Ovary (tissue), 9 donors: ENCODE data around the gene TOM1L2. TPM values are rescaled to one million over a fixed set of nuclear protein-coding genes. Genes with fewer than 3 reads are reported as not detected.

Experiments
- DNase-seq, 5 donors: peaks; one replicate each; pipeline ENCODE4 v3.0.0-alpha.2; 2019 to 2020
- H3K27ac ChIP-seq, 2 donors: fragments of 200-600 bp; one replicate each; pipeline versions ENCODE4 v1.5.1 to v1.8.0; 2019 to 2022
- H3K27me3 ChIP-seq: fragments of 200-600 bp; one replicate; pipeline ENCODE4 v1.8.0; 2022
- H3K36me3 ChIP-seq: fragments of 200-600 bp; sonication (generic); one replicate; pipeline ENCODE4 v1.5.1; 2019
- H3K4me1 ChIP-seq: one replicate; pipeline ENCODE4 v1.8.1; 2013; ENCODE audit warnings: mild to moderate bottlenecking, moderate library complexity; ENCODE audit not compliant: insufficient read depth
- H3K4me3 ChIP-seq: fragments of 200-600 bp; sonication (generic); one replicate; pipeline ENCODE4 v1.5.1; 2017
- H3K9me3 ChIP-seq, 2 donors: fragments of 200-600 bp in 1 of 2; sonication (generic) in 1 of 2; one replicate each; pipeline versions ENCODE4 v1.5.1 to v1.8.1; 2013 to 2019; ENCODE audit warnings: mild to moderate bottlenecking in 1 of 2, moderate library complexity in 1 of 2
- EP300 ChIP-seq: sonication (generic); formaldehyde crosslinking; IDR thresholded peaks from one replicate; pipeline ENCODE4 v1.6.1; 2017; ENCODE audit warnings: antibody characterized with exemption
- POLR2A ChIP-seq: fragments of 450-650 bp; IDR thresholded peaks from one replicate; pipeline ENCODE4 v1.6.1; 2017; ENCODE audit warnings: antibody characterized with exemption, mild to moderate bottlenecking, moderate library complexity
- WGBS, 3 donors: extraction: QIAGEN DNeasy Blood & Tissue Kit in 1 of 3; methylation state at CpG; one replicate each; pipeline versions ENCODE4 v1.1.5 to v1.1.7; 2013 to 2017; 5-methylcytosine and 5-hydroxymethylcytosine counted together
- intact Hi-C, 4 donors: fragments of 100-400 bp; cut with DNase I; formaldehyde crosslinking; loops; one replicate each; pipeline versions ENCODE4 v1.11.0 to v1.15.1; 2022 to 2023
- polyA plus RNA-seq, 2 donors: library from polyadenylated mRNA; stranded (reverse); fragments of 200-250 nt in 1 of 2; fragments of 350-450 nt in 1 of 2; fragmentation: Illumina TruSeq in 1 of 2; extraction: RNeasy Lipid Tissue Mini Kit (QIAGEN cat#74804) in 1 of 2; gene quantifications; one replicate each; pipeline ENCODE4 v1.2.3, GENCODE V29; 2013 to 2014
- total RNA-seq, 7 donors: library from RNA; depleted of rRNA in 2 of 7; stranded (reverse); fragments of >200 nt in 2 of 7; fragmentation: NEBNext Ultra II Directional in 3 of 7; extraction: Animal tissue kit (Norgen Biotek cat#: 25700) in 3 of 7; gene quantifications; one replicate each; pipeline versions ENCODE4 v1.1.0 to v1.2.4, GENCODE V29; 2016 to 2023
- TF ChIP-seq, protein P1 (sequence below), 3 donors: fragments of 450-650 bp in 2 of 3; fragments of 200-600 bp in 1 of 3; IDR thresholded peaks; one replicate each; pipeline versions ENCODE4 v1.5.1 to v1.8.0; 2016 to 2022; ENCODE audit warnings: antibody characterized with exemption in 3 of 3, mild to moderate bottlenecking in 1 of 3
- donor health status: DM: no; HTN: no; CAD: no; lungs with moderate emphysema.
- donor health status: DM: no; HTN: no; CAD: no.
- donor health status: Bipolar disorder and iron deficiency.
- donor health status: DM: yes; HTN: yes; CAD: no.
- donor health status: DM: no; HTN: no; CAD: no.
- donor health status: DM: yes; HTN: yes; CAD: no.

Gene TOM1L2
- total and polyA plus RNA-seq, 9 donors, result 25.6 to 62.5 (median 45.9) TPM

DNA sequence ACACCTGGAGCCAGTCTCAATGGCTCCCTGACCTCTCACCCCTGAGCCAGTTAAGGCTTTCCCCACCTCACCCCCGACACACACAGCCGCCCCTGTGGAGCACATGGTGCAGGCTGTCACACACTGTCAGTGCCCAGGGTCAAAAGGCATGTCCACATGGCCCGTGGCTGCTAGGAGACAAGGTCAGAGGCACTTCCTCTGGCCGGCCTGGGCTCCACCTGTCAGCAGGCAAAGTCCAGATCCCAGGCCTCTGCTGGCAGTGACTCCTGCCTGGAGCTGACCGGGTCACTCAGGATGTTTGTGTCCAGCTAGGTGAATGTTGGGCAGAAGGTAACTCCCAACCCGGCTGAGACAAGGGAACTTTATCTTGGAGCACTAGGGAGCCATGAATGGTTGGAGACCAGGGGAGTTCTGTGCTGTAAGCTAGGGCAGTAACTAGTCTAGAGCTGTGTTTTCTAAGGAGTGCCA is 141.4 kb downstream of the TOM1L2 start:
- intact Hi-C loops, result no loop called here
- Histone ChIP-seq H3K4me3 (no peak overlapping the region), H3K9me3 (no peaks in the 10 kb centered on the region), H3K36me3 (no peaks in the 10 kb centered on the region), H3K27me3 (no peaks in the 10 kb centered on the region), H3K4me1 (peaks cover 23% of the 10 kb centered on the region), H3K27ac (peak overlapping the region in 1 of 2 donors; percentile 37)
- no peak for DNase-seq
- no peak for TF ChIP-seq EP300
- TF ChIP-seq POLR2A, result no peak
- TF ChIP-seq, protein P1, sequence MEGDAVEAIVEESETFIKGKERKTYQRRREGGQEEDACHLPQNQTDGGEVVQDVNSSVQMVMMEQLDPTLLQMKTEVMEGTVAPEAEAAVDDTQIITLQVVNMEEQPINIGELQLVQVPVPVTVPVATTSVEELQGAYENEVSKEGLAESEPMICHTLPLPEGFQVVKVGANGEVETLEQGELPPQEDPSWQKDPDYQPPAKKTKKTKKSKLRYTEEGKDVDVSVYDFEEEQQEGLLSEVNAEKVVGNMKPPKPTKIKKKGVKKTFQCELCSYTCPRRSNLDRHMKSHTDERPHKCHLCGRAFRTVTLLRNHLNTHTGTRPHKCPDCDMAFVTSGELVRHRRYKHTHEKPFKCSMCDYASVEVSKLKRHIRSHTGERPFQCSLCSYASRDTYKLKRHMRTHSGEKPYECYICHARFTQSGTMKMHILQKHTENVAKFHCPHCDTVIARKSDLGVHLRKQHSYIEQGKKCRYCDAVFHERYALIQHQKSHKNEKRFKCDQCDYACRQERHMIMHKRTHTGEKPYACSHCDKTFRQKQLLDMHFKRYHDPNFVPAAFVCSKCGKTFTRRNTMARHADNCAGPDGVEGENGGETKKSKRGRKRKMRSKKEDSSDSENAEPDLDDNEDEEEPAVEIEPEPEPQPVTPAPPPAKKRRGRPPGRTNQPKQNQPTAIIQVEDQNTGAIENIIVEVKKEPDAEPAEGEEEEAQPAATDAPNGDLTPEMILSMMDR (IDR thresholded peaks at IDR 0.05), result no peak
- WGBS, 3 donors, result 62 to 68% (median 68%) methylated on average over 6 of the region's 6 CpGs

DNA sequence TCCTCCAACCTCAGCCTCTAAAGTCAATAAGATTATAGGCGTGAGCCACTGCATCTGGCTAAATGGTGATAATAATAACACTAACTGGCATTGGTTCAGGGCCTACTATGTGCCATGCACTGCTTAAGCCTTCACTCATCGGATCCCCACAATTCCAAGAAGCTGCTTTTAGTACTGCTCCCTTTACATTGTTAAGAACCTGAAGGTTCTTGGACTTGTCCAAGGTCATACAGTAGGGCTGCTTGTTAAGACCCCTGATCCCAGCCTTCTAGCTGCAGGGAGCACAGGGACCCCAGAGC is 142.0 kb downstream of the TOM1L2 start:
- H3K9me3 ChIP-seq, result no peaks in the 10 kb centered on the region
- no peak overlapping the region for H3K27ac ChIP-seq
- no peak overlapping the region for H3K4me3 ChIP-seq
- H3K27me3 ChIP-seq, result no peaks in the 10 kb centered on the region
- peaks cover 20% of the 10 kb centered on the region for H3K4me1 ChIP-seq
- no peaks in the 10 kb centered on the region for H3K36me3 ChIP-seq
- no peak for DNase-seq
- TF ChIP-seq POLR2A (no peak), EP300 (no peak)
- TF ChIP-seq, protein P1 (IDR thresholded peaks at IDR 0.05), result no peak
- intact Hi-C loops, result no loop called here
- 93 to 97% (median 94%) methylated on average over 2 of the region's 2 CpGs for WGBS, 3 donors

DNA sequence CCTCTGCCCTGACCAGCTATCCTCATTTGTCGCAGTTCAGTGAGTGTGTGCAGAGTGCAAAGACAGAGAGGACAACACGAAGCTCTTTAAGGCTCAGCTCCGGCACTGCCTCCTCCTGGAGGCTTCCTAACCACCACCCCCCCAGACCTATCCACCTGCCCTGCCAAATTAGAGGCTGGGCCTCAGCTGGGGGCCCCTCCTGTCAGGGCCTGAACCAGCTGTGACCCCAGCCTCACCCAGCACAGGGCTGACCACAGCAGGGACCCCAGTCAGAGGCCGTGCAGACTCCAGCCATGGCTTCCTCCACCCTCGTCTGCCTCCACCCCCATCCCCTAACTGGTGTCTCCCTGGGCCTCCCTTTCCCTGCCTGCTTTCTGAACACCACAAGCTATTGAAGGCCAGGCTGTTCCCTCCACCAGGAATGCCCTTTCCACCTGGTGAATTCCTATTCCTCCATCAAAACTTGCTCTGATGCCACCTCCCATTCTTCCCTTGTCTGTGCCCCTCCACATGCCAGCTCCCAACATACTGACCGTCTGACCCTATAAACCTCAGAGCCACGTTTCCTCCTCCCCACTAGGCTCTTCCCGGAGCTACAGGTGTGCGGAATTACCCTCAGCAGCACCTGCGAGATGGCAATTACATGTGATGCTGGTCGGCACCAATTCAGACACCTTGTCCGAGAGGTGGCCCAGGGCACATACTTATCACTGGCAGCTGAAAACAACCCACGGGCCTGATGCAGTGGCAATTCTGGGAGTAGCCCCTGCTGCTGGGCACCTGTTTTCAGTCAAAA is 144.2 kb downstream of the TOM1L2 start:
- TF ChIP-seq, protein P1 (IDR thresholded peaks at IDR 0.05), result no peak
- no peak for TF ChIP-seq POLR2A
- no peak for TF ChIP-seq EP300
- intact Hi-C loops, result no loop called here
- Histone ChIP-seq H3K4me1 (peaks cover 35% of the 10 kb centered on the region), H3K27me3 (no peaks in the 10 kb centered on the region), H3K9me3 (no peaks in the 10 kb centered on the region), H3K27ac (no peak overlapping the region), H3K4me3 (no peak overlapping the region), H3K36me3 (no peaks in the 10 kb centered on the region)
- DNase-seq, result no peak
- 84 to 89% (median 87%) methylated on average over 13 of the region's 13 CpGs for WGBS, 3 donors

DNA sequence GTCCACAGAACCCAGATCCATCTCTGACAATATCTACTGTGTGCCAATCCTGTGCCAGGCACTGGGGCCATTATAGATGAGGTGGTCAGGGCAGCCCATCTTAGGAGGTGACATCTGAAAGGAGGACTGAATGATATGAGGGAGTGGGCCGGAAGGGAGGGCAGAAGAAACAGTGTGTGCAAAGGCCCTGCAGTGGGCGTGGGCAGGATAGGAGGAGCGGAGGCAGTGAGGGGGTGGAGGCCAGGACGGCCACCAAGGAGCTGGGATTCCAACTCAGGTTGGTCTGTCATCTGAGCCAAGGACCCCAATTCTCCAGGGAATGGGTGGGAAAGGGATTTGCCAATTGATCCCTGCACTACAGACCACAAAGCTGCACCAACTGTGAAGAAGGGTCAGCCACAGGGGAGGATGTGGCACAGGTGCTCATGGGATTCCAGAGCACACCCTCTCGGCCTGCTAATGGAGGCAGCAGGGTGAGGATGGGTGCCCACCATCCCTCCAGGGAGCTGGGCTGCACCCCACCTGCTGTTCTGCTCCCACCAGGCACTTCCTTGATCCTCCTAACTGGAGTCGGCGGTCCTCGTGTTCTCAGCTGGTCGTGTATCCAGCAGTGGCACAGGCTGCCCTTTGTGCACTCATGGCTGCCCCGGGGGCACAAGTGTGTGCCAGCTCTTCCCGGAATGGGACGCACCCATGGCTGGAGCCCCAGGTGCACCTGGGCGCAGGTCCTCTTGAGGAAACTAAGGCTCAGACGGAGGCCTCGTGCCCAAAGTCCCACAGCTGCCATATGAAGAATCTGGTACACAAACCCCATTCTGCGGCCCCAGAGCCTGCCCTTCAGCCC is 145.0 kb downstream of the TOM1L2 start:
- DNase-seq, result no peak
- Histone ChIP-seq H3K36me3 (no peaks in the 10 kb centered on the region), H3K4me1 (peaks cover 42% of the 10 kb centered on the region), H3K9me3 (no peaks in the 10 kb centered on the region), H3K27me3 (no peaks in the 10 kb centered on the region), H3K27ac (peak overlapping the region in 1 of 2 donors; percentile 92), H3K4me3 (no peak overlapping the region)
- 92 to 93% (median 93%) methylated on average over 16 of the region's 16 CpGs for WGBS, 3 donors
- TF ChIP-seq POLR2A (no peak), EP300 (no peak)
- TF ChIP-seq, protein P1 (IDR thresholded peaks at IDR 0.05), result no peak
- intact Hi-C loops, result no loop called here
